Activated CD4-positive, alpha-beta T cell treated with anti-CD3 and anti-CD28 coated beads, Interleukin-2, Interleukin-4, amounts not matched to agents 100 ng/mL and 50 ng/mL, durations not matched to agents 16 hours and 8 hours (primary cell): Measurements from ENCODE around the gene HOTAIR.

Experiments used
- DNase-seq: peaks from one replicate; pipeline ENCODE4 v3.0.0-alpha.2; 2020; ENCODE audit warnings: low spot score

Gene HOTAIR

DNA sequence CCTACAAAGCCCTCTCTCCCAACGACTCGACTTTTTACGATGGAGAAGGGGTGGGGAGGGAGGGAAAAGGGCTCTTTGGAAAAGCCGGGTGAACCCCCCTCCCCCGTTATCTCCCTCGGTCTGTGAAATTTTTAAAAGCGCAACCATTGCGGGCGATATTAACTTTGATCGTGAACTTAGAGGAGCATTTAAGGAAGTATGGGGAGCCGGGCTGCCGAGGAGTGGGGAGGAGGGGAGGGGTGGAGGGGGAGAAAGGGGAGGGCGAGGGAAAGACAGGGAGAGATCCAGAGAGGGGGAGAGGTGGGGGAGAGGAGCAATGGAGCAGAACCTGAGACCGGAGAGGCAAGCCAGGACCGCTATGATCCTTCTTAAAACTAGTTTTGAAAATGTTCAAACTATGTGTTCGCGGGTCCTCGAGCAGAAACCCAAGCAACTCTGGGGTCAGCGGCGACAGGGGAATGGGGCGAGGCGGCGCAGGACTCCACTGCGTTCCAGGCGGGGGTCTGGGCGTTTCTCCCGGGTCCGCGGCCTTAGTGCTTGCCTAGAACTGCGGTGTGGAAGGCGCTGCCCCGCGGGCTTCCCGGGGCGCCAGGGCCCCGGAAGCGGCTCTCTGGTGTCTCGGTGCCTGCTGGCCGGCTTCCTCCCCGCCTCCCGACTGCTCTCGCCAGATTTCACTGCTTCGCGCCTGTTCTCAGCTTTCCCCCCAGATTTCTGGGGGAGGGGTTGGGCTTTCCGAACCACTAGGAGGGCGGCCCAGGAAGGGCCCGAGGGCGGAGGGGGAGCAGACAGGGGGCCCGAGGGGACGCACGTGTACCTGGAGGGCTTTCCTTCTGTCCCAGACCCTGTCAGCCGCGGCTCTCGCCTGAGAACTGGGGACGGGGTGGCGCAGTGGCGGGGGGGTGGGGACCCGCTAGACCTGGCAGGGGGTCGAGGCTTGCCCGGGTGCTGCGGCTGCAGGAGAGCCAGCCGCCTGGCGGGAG is at the start of gene HOTAIR:
Gene HOTAIR, minus strand, starts transcription at position 871 of the 980 bp plus-strand sequence.
- no peak for DNase-seq

DNA sequence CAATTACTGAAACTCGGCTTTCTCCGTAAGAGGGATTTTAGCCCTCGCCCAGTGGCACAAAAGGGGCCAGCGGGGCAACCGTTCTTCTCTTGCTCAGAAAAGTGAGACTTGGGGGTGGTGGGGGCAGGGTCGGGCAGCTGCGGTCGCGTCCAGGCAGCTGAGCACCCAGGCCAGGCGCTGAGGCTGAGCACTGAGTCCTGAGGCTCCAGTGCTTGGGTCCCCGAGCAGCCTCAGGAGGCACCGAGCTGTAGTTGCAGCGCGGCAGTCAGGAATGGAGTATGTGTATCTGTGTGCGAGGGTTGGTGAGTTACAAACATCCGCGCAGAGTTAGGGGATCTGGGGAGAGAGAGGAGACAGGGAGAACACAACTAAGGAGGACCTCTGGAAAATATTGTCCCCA is 49.4 kb upstream of the HOTAIR start:
- DNase-seq, result no peak

DNA sequence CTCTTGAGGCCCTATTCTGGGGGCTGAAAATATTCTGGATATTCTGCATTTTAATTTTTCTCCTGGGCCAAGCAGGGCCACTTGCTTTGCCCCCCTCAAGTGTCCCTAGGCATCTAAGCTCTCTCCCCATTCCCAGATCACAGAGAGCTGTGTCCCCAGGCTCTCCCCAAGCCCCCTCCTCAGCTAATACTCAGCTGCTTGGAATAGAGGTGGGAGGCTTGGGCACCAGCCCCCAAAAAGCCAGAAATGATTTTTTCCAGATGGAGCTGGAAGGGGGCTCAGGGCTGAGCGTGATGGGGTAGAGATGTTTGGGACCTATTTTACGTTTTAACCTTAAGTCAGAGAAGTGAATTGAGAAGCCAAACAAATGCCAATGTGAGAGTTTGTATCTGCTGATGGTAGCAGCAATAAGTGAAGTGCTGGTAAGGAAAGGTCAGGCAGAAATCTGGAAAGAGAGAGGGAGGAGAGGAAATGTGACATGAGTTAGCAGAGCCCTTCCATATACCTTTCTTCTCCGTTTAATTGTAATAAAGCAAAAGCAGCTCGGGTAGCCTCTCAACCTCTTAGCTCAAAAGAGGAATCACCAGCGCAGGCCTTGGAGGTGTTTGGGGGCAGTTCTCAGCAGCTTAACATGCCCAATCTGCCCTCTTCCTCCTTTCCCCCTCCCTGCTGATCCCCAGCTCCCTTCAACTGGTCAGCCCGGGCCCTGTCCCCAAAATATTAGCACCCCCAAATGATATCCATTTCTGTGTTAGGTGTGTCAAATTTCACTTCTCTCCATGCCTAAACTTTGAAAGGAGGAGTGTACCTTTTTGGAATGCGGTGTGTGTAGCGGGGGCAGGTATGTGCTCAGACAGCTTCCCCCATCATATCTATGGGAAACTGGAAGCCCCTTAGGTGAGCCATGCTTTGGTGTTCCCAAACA is 48.5 kb upstream of the HOTAIR start:
- DNase-seq, result no peak

DNA sequence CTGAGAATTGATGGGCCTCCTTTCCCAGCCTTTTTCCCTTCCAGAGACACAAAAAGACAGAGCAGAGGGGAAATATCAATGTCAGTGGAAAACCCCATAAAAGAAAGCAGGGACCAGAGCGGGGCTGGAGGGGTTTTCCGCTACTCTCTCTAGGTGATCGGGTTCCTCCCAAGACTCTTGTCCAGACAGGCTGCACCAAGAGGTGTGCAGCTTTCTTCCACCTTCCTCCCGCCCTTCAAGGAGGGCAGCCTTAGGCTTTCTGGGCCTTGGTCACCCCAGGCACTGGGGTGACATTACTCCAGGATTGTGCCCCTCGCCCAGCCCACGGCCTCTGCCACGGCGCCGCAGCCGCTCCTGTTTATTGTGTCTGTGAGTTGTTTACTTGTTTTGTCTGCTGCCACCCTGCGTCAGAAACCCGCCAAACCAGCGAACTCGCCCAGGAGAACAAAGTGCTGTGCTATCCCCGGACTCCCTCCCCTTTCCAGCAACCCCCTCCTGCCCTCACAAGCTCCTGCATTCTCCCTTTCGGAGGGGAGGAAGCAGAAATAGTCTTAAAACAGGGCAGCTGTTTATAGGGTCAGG is 46.8 kb upstream of the HOTAIR start:
- DNase-seq, result no peak

DNA sequence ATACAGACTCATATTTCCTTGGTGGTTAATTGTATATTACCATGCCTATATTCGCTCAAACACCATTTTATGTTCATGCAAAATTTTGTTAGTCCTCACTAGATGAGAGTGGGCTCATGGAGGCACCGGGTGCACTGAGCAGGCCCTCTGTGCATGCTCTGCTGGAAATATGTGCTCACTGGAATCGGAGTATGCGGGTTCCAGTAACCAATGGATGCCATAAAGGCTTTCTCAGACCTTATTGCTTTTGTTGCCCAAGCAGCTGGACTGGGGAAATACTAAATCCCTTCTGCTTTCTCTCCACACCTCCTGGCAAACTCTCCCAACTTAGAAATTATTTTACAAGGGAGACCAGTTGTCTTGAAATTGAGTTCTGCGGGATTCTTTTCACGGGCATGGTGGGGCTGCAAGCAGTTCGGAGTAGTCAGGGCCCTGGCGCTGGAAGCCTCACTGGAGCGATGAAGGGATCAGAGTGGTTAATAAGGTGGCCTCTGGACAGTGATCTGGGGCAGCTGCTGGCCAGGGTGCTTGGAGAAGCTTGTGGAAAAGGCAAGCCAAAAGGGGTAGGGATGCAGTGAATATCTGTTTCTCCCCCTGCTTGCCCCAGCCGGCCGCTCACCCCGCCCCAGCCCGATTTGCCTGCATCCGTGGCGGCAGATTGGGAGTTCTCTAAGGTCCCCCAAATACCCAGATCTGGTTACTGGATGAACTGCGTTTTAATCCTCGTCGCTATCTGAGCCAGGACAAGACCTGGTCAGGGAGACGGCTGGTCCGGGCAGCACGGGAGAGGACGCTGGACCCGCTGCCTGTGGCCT is 46.0 kb upstream of the HOTAIR start:
- no peak for DNase-seq

DNA sequence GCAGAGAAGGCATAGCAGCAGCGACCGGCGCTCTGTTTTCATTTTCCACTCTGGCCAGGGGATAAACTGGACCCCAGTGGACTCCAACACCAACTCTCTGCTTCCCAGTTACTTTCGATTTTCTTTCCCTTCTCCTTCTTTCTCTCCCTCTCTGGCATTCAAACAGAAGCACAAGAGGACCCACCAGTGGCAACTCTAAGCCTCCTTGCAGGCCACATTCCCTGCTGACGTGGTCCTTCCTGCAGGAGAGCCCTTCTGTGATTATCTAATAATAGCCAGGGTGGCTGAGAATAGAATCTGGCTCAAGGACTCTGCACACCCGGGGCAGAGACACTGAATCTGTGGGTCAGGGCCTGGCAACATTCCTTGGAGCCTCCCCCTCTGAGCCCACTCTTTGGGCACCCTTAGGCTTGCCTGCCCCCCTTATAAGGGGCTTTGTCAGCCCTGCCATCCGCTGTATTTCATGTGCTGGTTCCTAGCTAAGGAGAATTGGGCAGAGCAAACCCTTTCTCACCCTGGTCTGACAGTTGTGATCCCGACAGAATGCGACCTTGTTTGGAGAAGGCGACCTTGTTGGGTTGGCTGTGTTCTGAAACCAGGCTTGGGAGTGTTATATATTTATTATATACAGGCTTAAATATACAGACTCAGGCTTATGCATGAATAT is 45.3 kb upstream of the HOTAIR start:
- no peak for DNase-seq

- no peak for DNase-seq
Observed at GRCh38 chr12:54019091-54019811, 44.5 kb upstream of the HOTAIR start.

GRCh38 chr12:54018468-54018984 is 43.8 kb upstream of the HOTAIR start:
- DNase-seq, result no peak

DNA sequence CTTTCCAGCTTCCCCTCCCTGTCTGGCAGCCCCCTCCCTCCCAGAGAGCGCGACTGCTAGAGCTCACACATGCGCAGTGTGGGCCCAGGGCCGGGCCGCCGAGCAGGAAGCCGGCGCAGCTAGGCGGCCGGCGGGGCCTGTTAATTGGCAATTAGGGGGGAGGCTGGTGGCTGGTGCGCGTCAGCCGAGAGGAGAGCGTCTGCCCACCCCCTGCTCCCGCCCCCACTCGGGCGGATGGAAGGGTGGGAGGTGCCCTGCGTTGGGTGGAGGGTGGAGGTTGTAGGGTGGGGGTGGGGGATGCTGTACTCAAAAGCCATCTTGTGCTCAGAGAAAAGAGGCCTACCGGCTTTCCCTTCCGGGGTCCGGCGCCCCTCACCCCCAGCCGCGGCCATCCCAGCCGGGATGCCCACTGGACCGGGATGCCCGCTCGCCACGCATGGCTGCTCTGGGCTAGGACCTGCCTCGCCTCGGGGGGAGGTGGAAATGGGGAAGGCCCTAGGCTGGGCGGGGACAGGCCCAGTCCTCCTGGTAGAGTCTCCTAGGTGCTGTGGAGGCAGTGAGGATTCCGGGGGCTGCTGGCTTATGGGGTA is 43.2 kb upstream of the HOTAIR start:
- DNase-seq, result peak; percentile 72

DNA sequence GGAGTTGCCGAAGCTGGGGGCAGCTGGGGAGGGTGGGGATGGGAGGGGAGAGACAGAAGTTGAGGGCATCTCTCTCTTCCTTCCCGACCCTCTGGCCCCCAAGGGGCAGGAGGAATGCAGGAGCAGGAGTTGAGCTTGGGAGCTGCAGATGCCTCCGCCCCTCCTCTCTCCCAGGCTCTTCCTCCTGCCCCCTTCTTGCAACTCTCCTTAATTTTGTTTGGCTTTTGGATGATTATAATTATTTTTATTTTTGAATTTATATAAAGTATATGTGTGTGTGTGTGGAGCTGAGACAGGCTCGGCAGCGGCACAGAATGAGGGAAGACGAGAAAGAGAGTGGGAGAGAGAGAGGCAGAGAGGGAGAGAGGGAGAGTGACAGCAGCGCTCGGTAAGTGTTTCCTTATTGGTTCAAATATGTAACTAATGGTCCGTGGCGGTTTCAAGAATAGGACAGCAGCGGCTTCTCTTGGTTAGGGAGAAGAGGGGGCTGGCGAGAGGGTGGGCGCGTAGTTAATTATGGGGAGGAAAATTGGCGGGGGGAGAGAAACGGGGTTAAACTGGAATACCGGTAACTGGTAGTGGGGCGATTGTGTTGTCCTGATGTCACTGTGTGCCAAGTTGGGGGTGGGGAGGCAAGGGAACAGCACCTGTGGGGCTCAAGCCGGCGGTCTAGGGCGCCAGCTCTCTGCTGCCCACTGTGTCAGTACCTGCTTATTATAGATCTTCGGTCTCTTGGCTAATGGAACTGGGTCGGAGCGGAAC is 42.5 kb upstream of the HOTAIR start:
- no peak for DNase-seq

DNA sequence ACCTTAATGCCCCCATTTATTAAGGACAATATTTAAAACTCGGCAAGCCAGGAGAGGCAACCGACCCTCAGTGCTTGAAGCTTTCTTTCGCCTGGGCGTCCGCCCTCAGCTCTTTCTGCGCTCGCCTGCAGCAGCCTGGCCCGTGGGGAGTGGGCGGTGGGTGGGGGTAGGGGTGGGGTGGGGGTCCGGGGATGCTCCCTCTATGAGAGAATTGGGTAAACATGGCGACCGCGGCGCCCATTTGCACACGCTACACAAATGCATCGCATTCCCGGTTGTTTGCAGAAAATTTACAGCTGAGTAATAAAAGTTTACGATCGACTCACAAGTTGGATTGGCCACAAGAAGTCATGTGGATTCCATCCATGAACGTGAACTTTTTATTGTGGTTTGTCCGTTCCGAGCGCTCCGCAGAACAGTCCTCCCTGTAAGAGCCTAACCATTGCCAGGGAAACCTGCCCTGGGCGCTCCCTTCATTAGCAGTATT is 41.8 kb upstream of the HOTAIR start:
- DNase-seq, result no peak

DNA sequence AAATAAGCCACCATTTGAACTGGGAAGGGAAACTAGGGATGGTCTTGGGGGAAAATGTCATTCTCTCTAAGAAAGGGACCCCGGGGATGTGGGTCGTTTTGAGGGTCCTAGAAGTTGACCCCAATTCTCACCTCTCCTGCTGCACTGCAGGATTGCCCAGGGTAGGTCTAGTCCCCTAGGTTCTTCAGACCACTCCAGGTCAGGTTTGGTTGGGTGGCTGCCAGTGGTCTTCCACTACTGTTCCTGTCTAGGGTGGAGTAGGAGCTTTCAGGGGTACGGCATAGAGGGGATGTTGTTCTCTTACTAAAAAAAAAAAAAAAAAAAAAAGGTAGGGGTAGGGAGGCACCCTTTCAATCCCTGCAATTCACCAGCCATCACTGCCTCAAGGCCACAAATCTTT is 41.3 kb upstream of the HOTAIR start:
- no peak for DNase-seq

GRCh38 chr12:54015018-54015931 is 40.5 kb upstream of the HOTAIR start:
- no peak for DNase-seq

GRCh38 chr12:54014377-54015017 is 39.7 kb upstream of the HOTAIR start:
- DNase-seq, result no peak

- DNase-seq, result no peak
Observed at GRCh38 chr12:54012631-54013409, 38.1 kb upstream of the HOTAIR start.
